Measurements from ENCODE around the gene GYG1.

- no peak for TF ChIP-seq CTCF (IDR thresholded peaks at IDR 0.05)
- TF ChIP-seq ZFX (IDR thresholded peaks at IDR 0.05; ENCODE audit: borderline replicate concordance) = no peak
Observed at GRCh38 chr3:148999806-149000205, 8.5 kb downstream of the GYG1 start.

All from 22Rv1 (cell line).